Left forelimb (tissue), 1 donor: ENCODE measurements around the gene MYEF2.

ENCODE experiments used
- DNase-seq: peaks from one replicate; pipeline ENCODE4 v3.0.0-alpha.2; 2018; ENCODE audit warnings: low spot score

Gene MYEF2

GRCh38 chr15:48177766-48178647 is at the start of gene MYEF2:
TSS of gene MYEF2 (minus strand) at chr15:48178295. CDS start at chr15:48178237, 58 bp downstream.
- peak; percentile 79 for DNase-seq

- no peak for DNase-seq
These were observed 47.7 kb upstream of the MYEF2 start for GRCh38 chr15:48225771-48226170.

GRCh38 chr15:48222627-48223026 is 44.5 kb upstream of the MYEF2 start:
- DNase-seq: no peak

- DNase-seq: no peak
These were observed 43.8 kb upstream of the MYEF2 start for GRCh38 chr15:48221885-48222284.

- no peak for DNase-seq
These were observed 43.2 kb upstream of the MYEF2 start for GRCh38 chr15:48221261-48221660.

GRCh38 chr15:48205981-48206380 is 27.9 kb upstream of the MYEF2 start, which contains the start of gene SLC12A1:
TSS of gene SLC12A1 (plus strand) at chr15:48206302. CDS start at chr15:48207720, 1,418 bp downstream.
- DNase-seq: no peak

GRCh38 chr15:48202068-48202467 is 24.0 kb upstream of the MYEF2 start:
- DNase-seq: no peak

GRCh38 chr15:48191574-48192225 is 13.6 kb upstream of the MYEF2 start, which contains the start of gene CTXN2:
TSS of gene CTXN2 (plus strand) at chr15:48191665. CDS start at chr15:48201301, 9,636 bp downstream.
- no peak for DNase-seq

- peak; percentile 86 for DNase-seq
These were observed 13.0 kb upstream of the MYEF2 start for GRCh38 chr15:48190932-48191573.

GRCh38 chr15:48186271-48186670 is 8.2 kb upstream of the MYEF2 start:
- DNase-seq: no peak

GRCh38 chr15:48185529-48185928 is 7.4 kb upstream of the MYEF2 start:
- no peak for DNase-seq

GRCh38 chr15:48182749-48183148 is 4.7 kb upstream of the MYEF2 start:
- DNase-seq: no peak

- no peak for DNase-seq
These were observed 495 bp upstream of the MYEF2 start for GRCh38 chr15:48178648-48178931.

- no peak for DNase-seq
These were observed 721 bp downstream of the MYEF2 start for GRCh38 chr15:48177383-48177765.

- no peak for DNase-seq
These were observed 1.1 kb downstream of the MYEF2 start for GRCh38 chr15:48176957-48177356.

- DNase-seq: no peak
These were observed 2.0 kb downstream of the MYEF2 start for GRCh38 chr15:48176112-48176511.

- no peak for DNase-seq
These were observed 3.0 kb downstream of the MYEF2 start for GRCh38 chr15:48175126-48175525.

GRCh38 chr15:48170981-48171380 is 7.1 kb downstream of the MYEF2 start:
- no peak for DNase-seq

- DNase-seq: no peak
These were observed 9.5 kb downstream of the MYEF2 start for GRCh38 chr15:48168616-48169015.

- DNase-seq: no peak
These were observed 24.6 kb downstream of the MYEF2 start for GRCh38 chr15:48153526-48153925.

GRCh38 chr15:48149858-48150257 is 28.2 kb downstream of the MYEF2 start:
- no peak for DNase-seq

- no peak for DNase-seq
These were observed 30.7 kb downstream of the MYEF2 start for GRCh38 chr15:48147358-48147757.

GRCh38 chr15:48145923-48146322 is 32.2 kb downstream of the MYEF2 start:
- DNase-seq: no peak
